K562 (cell line): Measurements from ENCODE around the gene KLK2. TPM values are rescaled to one million over a fixed set of nuclear protein-coding genes. Genes with fewer than 3 reads are reported as not detected.
A peak's percentile ranks its signal among the peaks of the same experiment; 100 is the strongest.

Experiments used
- ATAC-seq: fragments of 200-7000 bp; cut with Tn5 transposase; 3 replicates; pipeline ENCODE4 v1.9.1; 2020; ENCODE audit warnings: moderate library complexity
- BruUV-seq: library from RNA; stranded (reverse); fragments of 400-500 nt; replicated peaks from 2 replicates; lab custom pipeline; 2021; lab: Mats Ljungman, UMichigan
- CTCF ChIA-PET: fragments of 300-600 bp; formaldehyde crosslinking; extraction: SDS; loops from one replicate; lab custom pipeline; 2021; ENCODE audit warnings: low intra/inter-chr PET ratio; lab: Yijun Ruan, JAX
- POLR2A ChIA-PET: fragments of 300-600, 350-650 bp; sonication (Branson Sonifier 250); formaldehyde crosslinking; extraction: SDS; loops from one replicate; lab custom pipeline; 2021; ENCODE audit warnings: antibody characterized with exemption, inconsistent platforms; lab: Yijun Ruan, JAX
- DNase-seq, 4 experiments: peaks; one replicate each; pipeline versions ENCODE4 v3.0.0 to v3.0.0-alpha.2; 2011 to 2018; ENCODE audit warnings: low spot score in 3 of 4, mixed read lengths in 3 of 4; ENCODE audit errors: extremely low read depth in 1 of 4
- FAIRE-seq: peaks from 2 replicates; lab custom pipeline; 2011; peaks lifted over from hg19 to GRCh38; lab: Jason Lieb, UNC
- H2AFZ ChIP-seq: 2 replicates; pipeline ENCODE4 v1.6.0; 2011; ENCODE audit warnings: low read depth, low read length, control low read depth, inconsistent platforms
- H3K27ac ChIP-seq: fragments of 200-600 bp; 3 replicates; pipeline ENCODE4 v1.8.0; 2011; ENCODE audit warnings: low read depth, mild to moderate bottlenecking, control low read depth, inconsistent platforms, low read length, moderate library complexity, mixed read lengths; ENCODE audit errors: extremely low read depth
- H3K27me3 ChIP-seq, 2 experiments: fragments of 300-600 bp in 1 of 2; 2 replicates in 1 of 2; 3 replicates in 1 of 2; pipeline versions ENCODE4 v1.6.0 to v1.8.0; 2011; ENCODE audit warnings: inconsistent platforms in 2 of 2, low read length in 2 of 2, mild to moderate bottlenecking in 1 of 2, mixed read lengths in 1 of 2, moderate library complexity in 1 of 2; ENCODE audit not compliant: control insufficient read depth in 2 of 2, insufficient read depth in 2 of 2
- H3K36me3 ChIP-seq: fragments of 300-600 bp; 3 replicates; pipeline ENCODE4 v1.8.0; 2011; ENCODE audit warnings: mild to moderate bottlenecking, low read length, inconsistent platforms; ENCODE audit not compliant: control insufficient read depth, insufficient read depth
- H3K4me1 ChIP-seq, 2 experiments: fragments of 200-600 bp in 1 of 2; replicated peaks in 1 of 2; 2 replicates in 1 of 2; 3 replicates in 1 of 2; pipeline versions ENCODE4 v1.5.1 to v1.8.0; 2011; ENCODE audit warnings: inconsistent platforms in 2 of 2, low read length in 2 of 2, mild to moderate bottlenecking in 1 of 2, mixed read lengths in 1 of 2, moderate library complexity in 1 of 2; ENCODE audit not compliant: control insufficient read depth in 2 of 2, insufficient read depth in 2 of 2
- H3K4me2 ChIP-seq: 2 replicates; pipeline ENCODE4 v1.6.1; 2011; ENCODE audit warnings: low read length, control low read depth, inconsistent platforms, mixed read lengths; ENCODE audit not compliant: insufficient read depth
- H3K4me3 ChIP-seq: fragments of 200-600 bp; sonication (generic), shearing (Covaris generic); 2 replicates; pipeline ENCODE4 v1.5.1; 2016; ENCODE audit warnings: control low read depth, inconsistent platforms
- H3K79me2 ChIP-seq: fragments of 200-600 bp; 3 replicates; pipeline ENCODE4 v1.8.0; 2011; ENCODE audit warnings: low read length, inconsistent platforms; ENCODE audit not compliant: control insufficient read depth, insufficient read depth
- H3K9ac ChIP-seq, 2 experiments: 2 replicates each; pipeline versions ENCODE4 v1.6.0 to v1.6.1; 2011; ENCODE audit warnings: low read depth in 2 of 2, low read length in 2 of 2, control low read depth in 1 of 2, inconsistent platforms in 1 of 2, mild to moderate bottlenecking in 1 of 2, mixed read lengths in 1 of 2; ENCODE audit not compliant: insufficient read depth in 1 of 2
- H3K9me1 ChIP-seq: one replicate; pipeline ENCODE4 v1.6.0; 2011; ENCODE audit warnings: inconsistent platforms, mild to moderate bottlenecking, low read length, moderate library complexity; ENCODE audit not compliant: control insufficient read depth, insufficient read depth
- H3K9me3 ChIP-seq: replicated peaks from 2 replicates; pipeline ENCODE4 v1.5.1; 2011; ENCODE audit warnings: low read depth, low read length, inconsistent platforms; ENCODE audit not compliant: control insufficient read depth, insufficient read depth
- H4K20me1 ChIP-seq: replicated peaks from 2 replicates; pipeline ENCODE4 v1.6.1; 2011; ENCODE audit warnings: low read length, inconsistent platforms, mixed read lengths; ENCODE audit not compliant: control insufficient read depth, insufficient read depth
- ARID1B ChIP-seq: fragments of 450-650 bp; IDR thresholded peaks from 2 replicates; pipeline ENCODE4 v1.6.1; 2016; ENCODE audit warnings: antibody characterized with exemption, mild to moderate bottlenecking, inconsistent platforms
- DIDO1 ChIP-seq: fragments of 450-650 bp; IDR thresholded peaks from 2 replicates; pipeline ENCODE4 v1.6.1; 2016; ENCODE audit warnings: low read depth, missing biosample characterization, missing genetic modification characterization
- E2F8 ChIP-seq: fragments of 450-650 bp; IDR thresholded peaks from 2 replicates; pipeline ENCODE4 v1.7.1; 2018; ENCODE audit warnings: mild to moderate bottlenecking, low read depth; ENCODE audit not compliant: partially characterized antibody
- HDAC3 ChIP-seq: fragments of 450-650 bp; IDR thresholded peaks from 2 replicates; pipeline ENCODE4 v1.6.1; 2018; ENCODE audit warnings: borderline replicate concordance, mild to moderate bottlenecking, moderate library complexity; ENCODE audit not compliant: partially characterized antibody
- LEF1 ChIP-seq: fragments of 450-650 bp; IDR thresholded peaks from 2 replicates; pipeline ENCODE4 v1.6.1; 2016; ENCODE audit warnings: mild to moderate bottlenecking
- PBX2 ChIP-seq, 2 experiments: IDR thresholded peaks in 1 of 2; conservative IDR thresholded peaks in 1 of 2; 2 replicates each; pipeline ENCODE4 v1.6.1; 2016; ENCODE audit warnings: low read depth in 2 of 2, mild to moderate bottlenecking in 1 of 2, missing compliant biosample characterization in 1 of 2, missing genetic modification characterization in 1 of 2, moderate library complexity in 1 of 2
- RHOXF2B ChIP-seq: fragments of 250-450 bp; sonication (Bioruptor Pico); conservative IDR thresholded peaks from 2 replicates; pipeline ENCODE4 v1.5.1; 2021
- SNAPC5 ChIP-seq: fragments of 250-450 bp; sonication (Bioruptor Pico); IDR thresholded peaks from 2 replicates; pipeline ENCODE4 v1.8.0; 2021; ENCODE audit warnings: moderate library complexity, mild to moderate bottlenecking, inconsistent platforms
- TCF7 ChIP-seq: sonication (generic); IDR thresholded peaks from 2 replicates; pipeline ENCODE4 v1.6.1; 2016; ENCODE audit warnings: antibody characterized with exemption, borderline replicate concordance
- ZNF224 ChIP-seq: sonication (generic); formaldehyde crosslinking; IDR thresholded peaks from 2 replicates; pipeline ENCODE4 v1.8.0; 2022; ENCODE audit warnings: mild to moderate bottlenecking, missing genetic modification reagents
- WGBS: fragments of 100-300 bp; shearing (Covaris generic); methylation state at CpG from one replicate; pipeline ENCODE4 v1.1.6; 2016; ENCODE audit warnings: low coverage, mixed read lengths; ENCODE audit not compliant: insufficient coverage; ENCODE audit errors: missing lambda C conversion rate; 5-methylcytosine and 5-hydroxymethylcytosine counted together
- in situ Hi-C: fragments of 300-500 bp; cut with MboI; formaldehyde crosslinking; loops from 4 replicates; pipeline ENCODE4 v1.15.0; 2018; ENCODE audit warnings: inconsistent platforms, mixed read lengths
- intact Hi-C: fragments of 100-400 bp; cut with micrococcal nuclease; formaldehyde crosslinking; loops from 2 replicates; pipeline ENCODE4 v1.14.2; 2022
- polyA plus RNA-seq, 8 experiments: library from polyadenylated mRNA; depleted of rRNA in 4 of 8; stranded (reverse) in 5 of 8; unstranded in 3 of 8; fragments of >200 nt; fragmentation: Nextera tagmentation in 2 of 8; fragmentation: Illumina TruSeq in 1 of 8; extraction: Ambion mirVana in 2 of 8; extraction: Trizol in 1 of 8; gene quantifications; 2 replicates each; pipeline versions ENCODE4 v1.2.1 to v1.2.3, GENCODE V29; 2011 to 2014; ENCODE audit warnings: inconsistent platforms in 1 of 8, missing spikeins in 1 of 8
- total RNA-seq, 7 experiments: library from RNA; depleted of rRNA in 6 of 7; stranded (reverse); fragments of >200 nt in 6 of 7; fragmentation: Illumina TruSeq in 2 of 7; extraction: Trizol in 2 of 7; gene quantifications; 2 replicates each; pipeline versions ENCODE4 v1.2.1 to v1.2.3, GENCODE V29; 2011 to 2021; ENCODE audit warnings: low replicate concordance in 1 of 7

The KLK2 gene
- total and polyA plus RNA-seq, 9 of the 15 experiments (the other 6 are each of a cell fraction or from before 2014, with no cell fraction given): 0.11 to 0.47 (median 0.23) TPM; not detected in 1

- H3K4me2 ChIP-seq: no peak overlapping the region
- no peak overlapping the region for H3K27ac ChIP-seq
- WGBS: 2% methylated on average over 7 of the region's 7 CpGs
- DNase-seq: no peak
- no peaks in the 10 kb centered on the region for H4K20me1 ChIP-seq
- intact Hi-C loops: no loop called here
- H3K79me2 ChIP-seq: no peaks in the 10 kb centered on the region
- no peak overlapping the region for H2AFZ ChIP-seq
- no peak for ATAC-seq
- no peaks in the 10 kb centered on the region for H3K9me1 ChIP-seq
- CTCF ChIA-PET: no interaction called here
- TF ChIP-seq SNAPC5 (CRISPR knock-in tag) (no peak), ARID1B (no peak), DIDO1 (tag) (no peak), RHOXF2B (no peak), ZNF224 (no peak), LEF1 (no peak), TCF7 (no peak)
- peaks cover 15 to 18% of the 10 kb centered on the region in 2 experiments for H3K4me1 ChIP-seq
- FAIRE-seq: no peak
- H3K9ac ChIP-seq: peak overlapping the region in 1 of 2 experiments; percentile 13; a peak in 1 of 4 replicates
- H3K4me3 ChIP-seq: no peak overlapping the region
- in situ Hi-C loops: no loop called here
- H3K36me3 ChIP-seq: no peaks in the 10 kb centered on the region
- no TSS peak for BruUV-seq
- peaks cover 16 to 56% of the 10 kb centered on the region in 2 experiments; a peak in 4 of 5 replicates for H3K27me3 ChIP-seq
- POLR2A ChIA-PET: interaction anchor here (0.6 to 0.8 kb wide), 2 partner anchors 33 to 72 kb away, joined by 3 read pairs; no protein-coding TSS in a partner anchor
- H3K9me3 ChIP-seq: no peaks in the 10 kb centered on the region
These were observed 3.2 kb downstream of the KLK2 start for GRCh38 chr19:50876456-50876855.

GRCh38 chr19:50877338-50877737 lies 4.1 kb downstream of the KLK2 start:
- CTCF ChIA-PET: no interaction called here
- Histone ChIP-seq H3K4me2 (no peak overlapping the region), H3K9ac (peak overlapping the region in 1 of 2 experiments; percentile 55; a peak in 1 of 4 replicates), H4K20me1 (no peaks in the 10 kb centered on the region), H2AFZ (no peak overlapping the region), H3K79me2 (no peaks in the 10 kb centered on the region), H3K9me1 (no peaks in the 10 kb centered on the region), H3K36me3 (no peaks in the 10 kb centered on the region), H3K27ac (no peak overlapping the region), H3K4me3 (no peak overlapping the region), H3K4me1 (peaks cover 15 to 18% of the 10 kb centered on the region in 2 experiments), H3K27me3 (peaks cover 23 to 62% of the 10 kb centered on the region in 2 experiments), H3K9me3 (no peaks in the 10 kb centered on the region)
- POLR2A ChIA-PET: interaction anchor here (0.6 kb wide), 1 partner anchor 32 kb away, joined by 3 read pairs; no protein-coding TSS in a partner anchor
- in situ Hi-C loops: no loop called here
- no peak for ATAC-seq
- no TSS peak for BruUV-seq
- intact Hi-C loops: no loop called here
- WGBS: 3% methylated on average over 5 of the region's 8 CpGs
- no peak for FAIRE-seq
- no peak for DNase-seq
- TF ChIP-seq PBX2 (CRISPR knock-in tag; IDR thresholded peaks at IDR 0.05; ENCODE audit: low read depth) (no peak), PBX2 (tag; conservative IDR thresholded peaks at IDR 0.05; ENCODE audit: low read depth) (no peak), HDAC3 (no peak), E2F8 (no peak)
